HL-60 (cell line): ENCODE data around the gene RAP2C.

Experiments
- POLR2AphosphoS5 ChIP-seq: IDR thresholded peaks from 2 replicates; pipeline ENCODE4 v1.6.1; 2012; ENCODE audit warnings: low read depth
- TF ChIP-seq, protein P1 (sequence below): IDR thresholded peaks from one replicate; pipeline ENCODE4 v1.5.1; 2011; ENCODE audit warnings: low read length, control low read depth, inconsistent platforms; ENCODE audit not compliant: insufficient read depth

- TF ChIP-seq, protein P1, sequence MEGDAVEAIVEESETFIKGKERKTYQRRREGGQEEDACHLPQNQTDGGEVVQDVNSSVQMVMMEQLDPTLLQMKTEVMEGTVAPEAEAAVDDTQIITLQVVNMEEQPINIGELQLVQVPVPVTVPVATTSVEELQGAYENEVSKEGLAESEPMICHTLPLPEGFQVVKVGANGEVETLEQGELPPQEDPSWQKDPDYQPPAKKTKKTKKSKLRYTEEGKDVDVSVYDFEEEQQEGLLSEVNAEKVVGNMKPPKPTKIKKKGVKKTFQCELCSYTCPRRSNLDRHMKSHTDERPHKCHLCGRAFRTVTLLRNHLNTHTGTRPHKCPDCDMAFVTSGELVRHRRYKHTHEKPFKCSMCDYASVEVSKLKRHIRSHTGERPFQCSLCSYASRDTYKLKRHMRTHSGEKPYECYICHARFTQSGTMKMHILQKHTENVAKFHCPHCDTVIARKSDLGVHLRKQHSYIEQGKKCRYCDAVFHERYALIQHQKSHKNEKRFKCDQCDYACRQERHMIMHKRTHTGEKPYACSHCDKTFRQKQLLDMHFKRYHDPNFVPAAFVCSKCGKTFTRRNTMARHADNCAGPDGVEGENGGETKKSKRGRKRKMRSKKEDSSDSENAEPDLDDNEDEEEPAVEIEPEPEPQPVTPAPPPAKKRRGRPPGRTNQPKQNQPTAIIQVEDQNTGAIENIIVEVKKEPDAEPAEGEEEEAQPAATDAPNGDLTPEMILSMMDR = no peak
- TF ChIP-seq POLR2AphosphoS5 = no peak
Measured at GRCh38 chrX:132171478-132171877, 47.8 kb downstream of the RAP2C start.
